Measurements from ENCODE around the gene CEP104.

DNA sequence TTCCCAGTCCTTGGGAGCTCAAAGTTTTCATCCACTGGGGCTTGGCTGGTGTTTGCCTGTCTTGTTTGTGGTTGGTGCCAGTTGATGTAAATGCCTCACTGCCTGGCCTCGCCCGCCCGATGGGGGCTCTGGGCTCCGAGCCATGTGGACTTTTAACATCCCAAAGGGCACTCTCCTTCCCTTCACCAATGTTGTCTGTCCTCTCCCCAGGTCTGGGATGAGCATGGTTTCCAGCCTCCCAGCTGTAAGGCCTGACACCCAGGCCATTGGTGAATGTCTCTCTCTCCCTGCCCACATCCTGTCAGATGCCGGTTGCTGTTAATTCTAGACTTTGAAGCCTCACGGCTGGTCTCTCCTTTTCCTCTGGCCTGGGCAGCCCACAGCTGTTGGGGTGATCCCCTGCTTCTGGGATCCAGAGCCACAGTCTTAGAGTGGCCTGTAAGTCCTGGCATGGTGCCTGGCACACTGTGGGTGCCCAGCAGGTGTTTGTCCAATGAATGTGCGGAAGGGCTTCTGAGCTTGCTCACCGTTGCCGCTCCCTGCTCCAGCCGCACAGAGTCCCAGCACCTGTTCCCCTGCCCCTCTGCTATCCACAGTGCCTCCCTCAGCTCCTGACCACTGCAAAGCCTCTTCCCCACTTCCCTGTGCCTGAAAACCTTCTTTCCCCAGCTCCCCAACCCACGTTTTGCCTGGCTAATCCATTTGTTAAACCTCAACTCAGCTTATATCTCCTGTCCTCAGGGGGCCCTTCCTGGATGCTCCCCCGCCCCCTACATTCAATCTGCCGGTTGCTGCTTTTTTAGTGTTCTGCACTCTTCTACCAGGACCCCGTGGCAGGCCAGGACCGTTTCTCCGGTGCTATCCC, 46.4 kb upstream of the CEP104 start:
- TF ChIP-seq, protein P1, sequence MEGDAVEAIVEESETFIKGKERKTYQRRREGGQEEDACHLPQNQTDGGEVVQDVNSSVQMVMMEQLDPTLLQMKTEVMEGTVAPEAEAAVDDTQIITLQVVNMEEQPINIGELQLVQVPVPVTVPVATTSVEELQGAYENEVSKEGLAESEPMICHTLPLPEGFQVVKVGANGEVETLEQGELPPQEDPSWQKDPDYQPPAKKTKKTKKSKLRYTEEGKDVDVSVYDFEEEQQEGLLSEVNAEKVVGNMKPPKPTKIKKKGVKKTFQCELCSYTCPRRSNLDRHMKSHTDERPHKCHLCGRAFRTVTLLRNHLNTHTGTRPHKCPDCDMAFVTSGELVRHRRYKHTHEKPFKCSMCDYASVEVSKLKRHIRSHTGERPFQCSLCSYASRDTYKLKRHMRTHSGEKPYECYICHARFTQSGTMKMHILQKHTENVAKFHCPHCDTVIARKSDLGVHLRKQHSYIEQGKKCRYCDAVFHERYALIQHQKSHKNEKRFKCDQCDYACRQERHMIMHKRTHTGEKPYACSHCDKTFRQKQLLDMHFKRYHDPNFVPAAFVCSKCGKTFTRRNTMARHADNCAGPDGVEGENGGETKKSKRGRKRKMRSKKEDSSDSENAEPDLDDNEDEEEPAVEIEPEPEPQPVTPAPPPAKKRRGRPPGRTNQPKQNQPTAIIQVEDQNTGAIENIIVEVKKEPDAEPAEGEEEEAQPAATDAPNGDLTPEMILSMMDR (optimal IDR thresholded peaks at IDR 0.05 in 1 of 3, IDR thresholded peaks at IDR 0.05 in 1 of 3, conservative IDR thresholded peaks at IDR 0.05 in 1 of 3; ENCODE audit: extremely low read depth in 1 of 3, insufficient read depth in 2 of 3, low read length in 3 of 3): no peak
- no peak for TF ChIP-seq EZH2 (IDR thresholded peaks at IDR 0.05; ENCODE audit: low read length)

Data from keratinocyte (primary cell).